ENCODE data around the gene WARS2.

WARS2 gene

DNA sequence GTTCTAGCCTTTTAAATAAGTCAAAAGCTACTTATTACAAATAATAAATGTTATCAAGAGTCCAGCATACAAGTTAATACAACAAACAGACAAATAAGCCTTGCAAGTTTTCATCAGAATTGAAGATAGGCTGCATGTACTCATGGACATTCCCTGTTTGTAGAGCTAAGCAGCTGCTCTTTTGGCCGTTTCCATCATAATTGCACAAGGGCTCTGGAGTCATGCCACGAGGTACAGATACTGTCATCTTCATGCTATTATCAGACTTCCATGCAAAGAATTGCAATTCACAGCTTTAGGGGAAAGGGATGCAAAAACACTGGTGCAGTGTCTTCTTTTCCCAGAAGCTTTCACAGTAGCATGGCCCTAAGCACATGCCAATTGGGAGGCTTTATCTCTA is 99.5 kb downstream of the WARS2 start:
- DNase-seq (ENCODE audit: low read depth), result no peak
- H3K4me3 ChIP-seq (ENCODE audit: low read depth, low read length), result no peak overlapping the region
- TF ChIP-seq, protein P1, sequence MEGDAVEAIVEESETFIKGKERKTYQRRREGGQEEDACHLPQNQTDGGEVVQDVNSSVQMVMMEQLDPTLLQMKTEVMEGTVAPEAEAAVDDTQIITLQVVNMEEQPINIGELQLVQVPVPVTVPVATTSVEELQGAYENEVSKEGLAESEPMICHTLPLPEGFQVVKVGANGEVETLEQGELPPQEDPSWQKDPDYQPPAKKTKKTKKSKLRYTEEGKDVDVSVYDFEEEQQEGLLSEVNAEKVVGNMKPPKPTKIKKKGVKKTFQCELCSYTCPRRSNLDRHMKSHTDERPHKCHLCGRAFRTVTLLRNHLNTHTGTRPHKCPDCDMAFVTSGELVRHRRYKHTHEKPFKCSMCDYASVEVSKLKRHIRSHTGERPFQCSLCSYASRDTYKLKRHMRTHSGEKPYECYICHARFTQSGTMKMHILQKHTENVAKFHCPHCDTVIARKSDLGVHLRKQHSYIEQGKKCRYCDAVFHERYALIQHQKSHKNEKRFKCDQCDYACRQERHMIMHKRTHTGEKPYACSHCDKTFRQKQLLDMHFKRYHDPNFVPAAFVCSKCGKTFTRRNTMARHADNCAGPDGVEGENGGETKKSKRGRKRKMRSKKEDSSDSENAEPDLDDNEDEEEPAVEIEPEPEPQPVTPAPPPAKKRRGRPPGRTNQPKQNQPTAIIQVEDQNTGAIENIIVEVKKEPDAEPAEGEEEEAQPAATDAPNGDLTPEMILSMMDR (IDR thresholded peaks at IDR 0.05; ENCODE audit: low read depth, low read length, missing control alignments), result no peak

GRCh38 chr1:119040489-119040888 is 100.0 kb downstream of the WARS2 start:
- DNase-seq (ENCODE audit: low read depth), result no peak
- H3K4me3 ChIP-seq (ENCODE audit: low read depth, low read length), result no peak overlapping the region
- TF ChIP-seq, protein P1 (IDR thresholded peaks at IDR 0.05; ENCODE audit: low read depth, low read length, missing control alignments), result no peak

DNA sequence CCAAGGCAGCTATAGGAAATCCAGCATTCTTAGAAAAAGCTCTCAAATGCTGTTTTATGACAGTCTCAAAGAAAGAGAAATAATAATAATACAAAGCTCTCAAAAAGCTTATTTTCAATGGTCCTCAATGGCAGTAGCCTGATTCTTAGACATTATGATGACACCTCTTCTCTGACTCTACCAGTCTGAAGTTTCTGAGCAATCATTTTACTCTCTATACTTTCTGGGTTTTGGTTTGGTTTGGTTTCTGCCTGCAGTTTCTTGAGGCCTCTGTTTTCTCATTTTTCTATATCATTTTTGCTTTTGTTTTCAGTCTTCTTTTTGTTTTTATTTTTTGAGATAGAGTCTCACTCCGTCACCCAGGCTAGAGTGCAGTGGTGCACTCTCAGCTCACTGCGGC is 102.1 kb downstream of the WARS2 start:
- no peak for DNase-seq (ENCODE audit: low read depth)
- H3K4me3 ChIP-seq (ENCODE audit: low read depth, low read length), result no peak overlapping the region
- TF ChIP-seq, protein P1 (IDR thresholded peaks at IDR 0.05; ENCODE audit: low read depth, low read length, missing control alignments), result no peak

DNA sequence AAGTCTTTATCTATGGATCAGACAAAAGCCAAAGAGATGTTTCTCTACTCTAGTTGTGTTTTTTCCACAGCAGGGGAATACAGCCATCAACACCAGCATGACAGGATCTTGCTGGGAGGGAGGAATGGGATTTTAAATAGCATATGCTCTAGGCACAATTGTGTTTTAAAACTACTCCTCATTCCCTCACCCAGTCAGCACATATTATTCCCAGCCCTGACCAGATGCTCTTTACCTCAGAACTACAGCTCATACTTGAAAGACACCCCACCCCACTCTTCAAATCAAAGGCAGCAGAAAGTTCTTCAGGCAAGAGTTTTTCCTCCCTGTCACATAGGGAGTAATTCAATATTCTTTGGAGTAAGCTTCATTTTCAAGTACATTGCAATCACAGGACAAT is 106.1 kb downstream of the WARS2 start:
- no peak for DNase-seq (ENCODE audit: low read depth)
- H3K4me3 ChIP-seq (ENCODE audit: low read depth, low read length), result no peak overlapping the region
- TF ChIP-seq, protein P1 (IDR thresholded peaks at IDR 0.05; ENCODE audit: low read depth, low read length, missing control alignments), result no peak

- no peak overlapping the region for H3K4me3 ChIP-seq (ENCODE audit: low read depth, low read length)
- TF ChIP-seq, protein P1 (IDR thresholded peaks at IDR 0.05; ENCODE audit: low read depth, low read length, missing control alignments), result no peak
- DNase-seq (ENCODE audit: low read depth), result no peak
Measured at GRCh38 chr1:119032986-119033385, 107.5 kb downstream of the WARS2 start.

DNA sequence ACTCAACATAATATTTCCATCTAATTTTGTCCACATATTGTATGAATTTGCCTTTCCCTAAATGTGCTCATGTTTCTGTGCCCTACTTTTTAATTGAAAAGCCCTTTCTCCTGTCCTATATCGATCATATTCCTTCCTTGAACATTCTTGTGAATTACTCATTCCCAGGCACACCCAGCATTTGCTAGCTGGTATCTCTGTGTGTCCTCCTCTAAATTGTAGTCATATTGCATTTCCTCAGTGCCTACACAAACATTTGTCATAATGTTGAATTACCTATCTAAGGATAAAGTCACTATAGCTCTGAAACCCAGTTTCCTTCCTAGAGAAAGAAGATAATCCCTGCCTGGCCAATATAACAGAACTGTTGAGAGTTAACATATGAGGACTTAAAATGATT is 112.7 kb downstream of the WARS2 start:
- DNase-seq (ENCODE audit: low read depth), result no peak
- TF ChIP-seq, protein P1 (IDR thresholded peaks at IDR 0.05; ENCODE audit: low read depth, low read length, missing control alignments), result no peak
- H3K4me3 ChIP-seq (ENCODE audit: low read depth, low read length), result no peak overlapping the region

GRCh38 chr1:119026956-119027355 is 113.5 kb downstream of the WARS2 start:
- H3K4me3 ChIP-seq (ENCODE audit: low read depth, low read length), result no peak overlapping the region
- TF ChIP-seq, protein P1 (IDR thresholded peaks at IDR 0.05; ENCODE audit: low read depth, low read length, missing control alignments), result no peak
- no peak for DNase-seq (ENCODE audit: low read depth)

All from GM12864 (cell line).